ENCODE measurements around the gene SYK. TPM values are rescaled to one million over a fixed set of nuclear protein-coding genes. Genes with fewer than 3 reads are reported as not detected.

SYK gene
- total RNA-seq, 1 experiment from 2014 or later = 0.28 TPM

- H3K27ac ChIP-seq (ENCODE audit: low read length) = no peak overlapping the region
- BruUV-seq (replicated peaks) = no TSS peak
- in situ Hi-C loops (cut with HindIII; ENCODE audit: low pct_unique_long_range_greater_than_20kb, low sequenced_read_pairs) (no loop called here), intact Hi-C loops (cut with micrococcal nuclease; ENCODE audit: unreplicated experiment) (no loop called here)
- no peaks in the 10 kb centered on the region for H3K4me1 ChIP-seq (ENCODE audit: control insufficient read depth, insufficient read depth, low read length)
- H3K9me3 ChIP-seq (ENCODE audit: control insufficient read depth, insufficient read depth, low read depth, low read length) = no peaks in the 10 kb centered on the region
- no peaks in the 10 kb centered on the region for H3K27me3 ChIP-seq (ENCODE audit: control insufficient read depth, insufficient read depth, low read length)
- no peak for ATAC-seq
- H3K36me3 ChIP-seq (ENCODE audit: control insufficient read depth, insufficient read depth, low read length) = no peaks in the 10 kb centered on the region
- no peak for DNase-seq (ENCODE audit: low read depth, low spot score)
- CTCF ChIA-PET = interaction anchor here (0.6 kb wide), 1 partner anchor 820 kb away, joined by 3 read pairs; no protein-coding TSS in a partner anchor
- TF ChIP-seq REST (IDR thresholded peaks at IDR 0.05; ENCODE audit: insufficient read depth in 1 of 2, low read depth in 2 of 2, low read length in 1 of 2) = no peak
- TF ChIP-seq TCF7L2 (IDR thresholded peaks at IDR 0.05; ENCODE audit: low read depth, low read length) = no peak
- no peak for TF ChIP-seq CTCF (IDR thresholded peaks at IDR 0.05)
- no peak for TF ChIP-seq POLR2AphosphoS5 (IDR thresholded peaks at IDR 0.05; ENCODE audit: low read depth, low read length)
- no peak for TF ChIP-seq SIN3A (IDR thresholded peaks at IDR 0.05; ENCODE audit: borderline replicate concordance, insufficient read depth, low read depth, low read length)
- H3K4me3 ChIP-seq (ENCODE audit: low read depth in 2 of 2, low read length in 2 of 2) = no peak overlapping the region
- POLR2A ChIA-PET = no interaction called here
Observed at GRCh38 chr9:90921104-90921503, 119.5 kb downstream of the SYK start.

GRCh38 chr9:90921969-90922368 lies 120.3 kb downstream of the SYK start:
- TF ChIP-seq POLR2AphosphoS5 (IDR thresholded peaks at IDR 0.05; ENCODE audit: low read depth, low read length) = no peak
- no peak for TF ChIP-seq REST (IDR thresholded peaks at IDR 0.05; ENCODE audit: insufficient read depth in 1 of 2, low read depth in 2 of 2, low read length in 1 of 2)
- no peak for TF ChIP-seq CTCF (IDR thresholded peaks at IDR 0.05)
- no peak for TF ChIP-seq SIN3A (IDR thresholded peaks at IDR 0.05; ENCODE audit: borderline replicate concordance, insufficient read depth, low read depth, low read length)
- TF ChIP-seq TCF7L2 (IDR thresholded peaks at IDR 0.05; ENCODE audit: low read depth, low read length) = no peak
- Histone ChIP-seq H3K36me3 (ENCODE audit: control insufficient read depth, insufficient read depth, low read length) (no peaks in the 10 kb centered on the region), H3K4me1 (ENCODE audit: control insufficient read depth, insufficient read depth, low read length) (no peaks in the 10 kb centered on the region), H3K9me3 (ENCODE audit: control insufficient read depth, insufficient read depth, low read depth, low read length) (no peaks in the 10 kb centered on the region), H3K27me3 (ENCODE audit: control insufficient read depth, insufficient read depth, low read length) (no peaks in the 10 kb centered on the region), H3K4me3 (ENCODE audit: low read depth in 2 of 2, low read length in 2 of 2) (no peak overlapping the region), H3K27ac (ENCODE audit: low read length) (no peak overlapping the region)
- ChIA-PET CTCF (no interaction called here), POLR2A (no interaction called here)
- in situ Hi-C loops (cut with HindIII; ENCODE audit: low pct_unique_long_range_greater_than_20kb, low sequenced_read_pairs) = no loop called here
- DNase-seq (ENCODE audit: low read depth, low spot score) = no peak
- intact Hi-C loops (cut with micrococcal nuclease; ENCODE audit: unreplicated experiment) = no loop called here
- no peak for ATAC-seq
- no TSS peak for BruUV-seq (replicated peaks)
